SU-DHL-6 (cell line): ENCODE data around the gene GPX4.

ENCODE experiments used
- H2AFZ ChIP-seq: fragments of 200-600 bp; sonication (generic); 2 replicates; pipeline ENCODE4 v1.6.1; 2014; ENCODE audit warnings: low read depth, mild to moderate bottlenecking, moderate library complexity, mixed read lengths, antibody characterized with exemption, low read length; ENCODE audit not compliant: severe bottlenecking
- H3F3A ChIP-seq: fragments of 200-600 bp; shearing (Covaris generic); 2 replicates; pipeline ENCODE4 v1.6.0; 2016; ENCODE audit warnings: antibody characterized with exemption, mild to moderate bottlenecking; ENCODE audit not compliant: insufficient read depth
- H3K27ac ChIP-seq: fragments of 200-600 bp; sonication (generic); 2 replicates; pipeline ENCODE4 v1.5.1; 2016; ENCODE audit warnings: low read depth, mild to moderate bottlenecking, low read length, moderate library complexity, mixed read lengths
- H3K27me3 ChIP-seq: fragments of 200-600 bp; sonication (generic), shearing (Covaris generic); 2 replicates; pipeline ENCODE4 v1.6.0; 2014; ENCODE audit warnings: mild to moderate bottlenecking, low read length
- H3K36me3 ChIP-seq: fragments of 200-600 bp; sonication (generic); 2 replicates; pipeline ENCODE4 v1.6.1; 2014; ENCODE audit warnings: mild to moderate bottlenecking, low read length, mixed read lengths
- H3K4me2 ChIP-seq: fragments of 300-600, 200-600 bp; shearing (Covaris generic), sonication (generic); 2 replicates; pipeline ENCODE4 v1.6.0; 2014; ENCODE audit warnings: low read length, low read depth, mild to moderate bottlenecking; ENCODE audit not compliant: poor library complexity, severe bottlenecking
- H3K4me3 ChIP-seq: fragments of 200-600 bp; sonication (generic); 2 replicates; pipeline ENCODE4 v1.5.1; 2014; ENCODE audit warnings: antibody characterized with exemption, low read length, mild to moderate bottlenecking, mixed read lengths; ENCODE audit not compliant: insufficient read depth, poor library complexity, severe bottlenecking
- H3K79me2 ChIP-seq: fragments of 200-600 bp; sonication (generic); 2 replicates; pipeline ENCODE4 v1.6.1; 2014; ENCODE audit warnings: mild to moderate bottlenecking, low read length, moderate library complexity; ENCODE audit not compliant: insufficient read depth
- H3K9ac ChIP-seq: fragments of 200-600 bp; sonication (generic); 2 replicates; pipeline ENCODE4 v1.7.0; 2014; ENCODE audit warnings: mild to moderate bottlenecking, low read length
- H3K9me2 ChIP-seq: fragments of 200-600 bp; sonication (generic); replicated peaks from 2 replicates; pipeline ENCODE4 v1.6.1; 2014; ENCODE audit warnings: low read length; ENCODE audit not compliant: insufficient read depth
- H3K9me3 ChIP-seq: fragments of 200-600 bp; sonication (generic); 2 replicates; pipeline ENCODE4 v1.6.1; 2014; ENCODE audit warnings: low read length, mixed read lengths; ENCODE audit not compliant: insufficient read depth
- H4K20me1 ChIP-seq: fragments of 200-600 bp; sonication (generic); 2 replicates; pipeline ENCODE4 v1.6.1; 2014; ENCODE audit warnings: low read depth, mild to moderate bottlenecking, antibody characterized with exemption, low read length, moderate library complexity, mixed read lengths
- EZH2phosphoT487 ChIP-seq: fragments of 200-600 bp; sonication (generic), shearing (Covaris generic); conservative IDR thresholded peaks from 2 replicates; pipeline ENCODE4 v1.6.1; 2018; ENCODE audit warnings: mild to moderate bottlenecking, antibody characterized with exemption, low read length, moderate library complexity, mixed read lengths
- TF ChIP-seq, protein P1 (sequence below): fragments of 200-600 bp; sonication (generic); IDR thresholded peaks from one replicate; pipeline ENCODE4 v1.5.1; 2017; ENCODE audit warnings: antibody characterized with exemption, mild to moderate bottlenecking, low read length, moderate library complexity; ENCODE audit not compliant: insufficient read depth, poor library complexity, severe bottlenecking

The GPX4 gene

DNA sequence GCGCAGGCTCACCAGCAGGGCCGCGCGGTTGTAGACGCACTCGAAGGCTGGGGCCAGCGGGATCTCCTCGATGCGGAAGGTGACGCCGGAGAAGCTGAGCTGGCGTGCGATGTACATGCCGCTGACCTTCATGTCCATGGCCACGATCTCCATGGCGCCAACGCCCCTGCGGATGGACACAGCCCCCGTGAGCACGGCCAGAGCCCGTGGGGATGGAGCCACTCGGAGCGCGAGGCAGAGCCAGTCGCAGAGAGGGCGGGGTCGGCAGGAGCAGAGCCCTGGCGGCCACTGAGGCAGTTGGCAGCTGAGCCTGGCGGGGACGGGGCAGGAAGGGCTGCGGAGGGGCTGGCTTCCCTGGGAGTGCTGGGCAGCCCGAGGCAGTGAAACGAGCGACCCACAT, 15.2 kb downstream of the GPX4 start:
- H4K20me1 ChIP-seq: no peaks in the 10 kb centered on the region
- no peaks in the 10 kb centered on the region for H3K9me2 ChIP-seq
- no peak overlapping the region for H3K27ac ChIP-seq
- TF ChIP-seq, protein P1, sequence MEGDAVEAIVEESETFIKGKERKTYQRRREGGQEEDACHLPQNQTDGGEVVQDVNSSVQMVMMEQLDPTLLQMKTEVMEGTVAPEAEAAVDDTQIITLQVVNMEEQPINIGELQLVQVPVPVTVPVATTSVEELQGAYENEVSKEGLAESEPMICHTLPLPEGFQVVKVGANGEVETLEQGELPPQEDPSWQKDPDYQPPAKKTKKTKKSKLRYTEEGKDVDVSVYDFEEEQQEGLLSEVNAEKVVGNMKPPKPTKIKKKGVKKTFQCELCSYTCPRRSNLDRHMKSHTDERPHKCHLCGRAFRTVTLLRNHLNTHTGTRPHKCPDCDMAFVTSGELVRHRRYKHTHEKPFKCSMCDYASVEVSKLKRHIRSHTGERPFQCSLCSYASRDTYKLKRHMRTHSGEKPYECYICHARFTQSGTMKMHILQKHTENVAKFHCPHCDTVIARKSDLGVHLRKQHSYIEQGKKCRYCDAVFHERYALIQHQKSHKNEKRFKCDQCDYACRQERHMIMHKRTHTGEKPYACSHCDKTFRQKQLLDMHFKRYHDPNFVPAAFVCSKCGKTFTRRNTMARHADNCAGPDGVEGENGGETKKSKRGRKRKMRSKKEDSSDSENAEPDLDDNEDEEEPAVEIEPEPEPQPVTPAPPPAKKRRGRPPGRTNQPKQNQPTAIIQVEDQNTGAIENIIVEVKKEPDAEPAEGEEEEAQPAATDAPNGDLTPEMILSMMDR: no peak
- TF ChIP-seq EZH2phosphoT487: no peak
- no peak overlapping the region for H3K4me2 ChIP-seq
- H3F3A ChIP-seq: no peaks in the 10 kb centered on the region
- no peak overlapping the region for H2AFZ ChIP-seq
- H3K9ac ChIP-seq: no peak overlapping the region
- H3K4me3 ChIP-seq: no peak overlapping the region
- H3K9me3 ChIP-seq: no peaks in the 10 kb centered on the region
- no peaks in the 10 kb centered on the region for H3K27me3 ChIP-seq
- H3K79me2 ChIP-seq: no peaks in the 10 kb centered on the region
- no peaks in the 10 kb centered on the region for H3K36me3 ChIP-seq

GRCh38 chr19:1119475-1120217, 15.9 kb downstream of the GPX4 start:
- H3K9me3 ChIP-seq: no peaks in the 10 kb centered on the region
- H2AFZ ChIP-seq: no peak overlapping the region
- H3K27me3 ChIP-seq: no peaks in the 10 kb centered on the region
- no peak overlapping the region for H3K9ac ChIP-seq
- H3K9me2 ChIP-seq: no peaks in the 10 kb centered on the region
- H3K79me2 ChIP-seq: no peaks in the 10 kb centered on the region
- H3K4me3 ChIP-seq: no peak overlapping the region
- TF ChIP-seq EZH2phosphoT487: no peak
- TF ChIP-seq, protein P1: no peak
- no peak overlapping the region for H3K27ac ChIP-seq
- no peak overlapping the region for H3K4me2 ChIP-seq
- H3F3A ChIP-seq: no peaks in the 10 kb centered on the region
- H4K20me1 ChIP-seq: no peaks in the 10 kb centered on the region
- no peaks in the 10 kb centered on the region for H3K36me3 ChIP-seq

DNA sequence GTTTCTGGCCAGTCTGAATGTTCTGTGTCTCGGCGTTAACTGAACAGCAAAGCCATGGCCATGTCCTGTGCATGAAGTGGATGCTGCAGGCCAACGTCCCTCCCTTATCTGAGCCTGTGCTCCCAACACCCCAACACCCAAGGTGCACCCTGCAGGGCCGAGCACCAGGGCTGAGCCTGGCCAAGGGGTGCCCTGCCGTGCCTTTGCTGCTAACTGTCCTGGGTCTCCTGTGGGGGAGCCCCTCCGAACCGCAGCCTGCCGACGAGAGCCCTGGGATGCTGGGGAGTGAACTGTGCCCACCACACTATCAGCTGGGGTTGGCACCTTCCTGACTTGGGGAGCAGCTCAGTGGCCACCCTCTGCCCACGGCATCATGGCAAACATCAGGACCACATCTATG, 17.6 kb downstream of the GPX4 start:
- H3F3A ChIP-seq: no peaks in the 10 kb centered on the region
- no peak overlapping the region for H3K4me3 ChIP-seq
- no peaks in the 10 kb centered on the region for H3K9me3 ChIP-seq
- no peak overlapping the region for H3K4me2 ChIP-seq
- no peaks in the 10 kb centered on the region for H3K9me2 ChIP-seq
- no peaks in the 10 kb centered on the region for H4K20me1 ChIP-seq
- H3K27me3 ChIP-seq: no peaks in the 10 kb centered on the region
- H2AFZ ChIP-seq: no peak overlapping the region
- H3K79me2 ChIP-seq: no peaks in the 10 kb centered on the region
- no peaks in the 10 kb centered on the region for H3K36me3 ChIP-seq
- TF ChIP-seq, protein P1: no peak
- no peak for TF ChIP-seq EZH2phosphoT487
- no peak overlapping the region for H3K9ac ChIP-seq
- H3K27ac ChIP-seq: no peak overlapping the region
